Breast epithelium (tissue), 3 donors: ENCODE measurements around the gene BLOC1S3.

ENCODE experiments used
- CTCF ChIP-seq, 3 donors: fragments of 450-650 bp; IDR thresholded peaks; one replicate each; pipeline ENCODE4 v1.5.1; 2016 to 2017; ENCODE audit warnings: antibody characterized with exemption in 3 of 3, mild to moderate bottlenecking in 3 of 3, moderate library complexity in 3 of 3
- POLR2AphosphoS5 ChIP-seq, 3 donors: sonication (generic); formaldehyde crosslinking; IDR thresholded peaks; one replicate each; pipeline ENCODE4 v1.6.1; 2017; ENCODE audit warnings: antibody characterized with exemption in 3 of 3

- TF ChIP-seq CTCF (IDR thresholded peaks at IDR 0.05) (no peak), POLR2AphosphoS5 (IDR thresholded peaks at IDR 0.05) (no peak)
Observed at GRCh38 chr19:45189971-45190370, 11.4 kb downstream of the BLOC1S3 start.
